HepG2 (cell line): ENCODE measurements around the gene MTF1. TPM values are rescaled to one million over a fixed set of nuclear protein-coding genes. Genes with fewer than 3 reads are reported as not detected.

Experiments used
- ATAC-seq: fragments of 200-7000 bp; cut with Tn5 transposase; 3 replicates; pipeline ENCODE4 v1.9.1; 2020; ENCODE audit warnings: mild to moderate bottlenecking, moderate library complexity
- BruUV-seq: library from RNA; stranded (reverse); fragments of 400-500 nt; replicated peaks from 2 replicates; lab custom pipeline; 2021; lab: Mats Ljungman, UMichigan
- CTCF ChIA-PET: fragments of 300-600 bp; formaldehyde crosslinking; extraction: SDS; loops from one replicate; lab custom pipeline; 2021; ENCODE audit warnings: low total read pairs, inconsistent platforms, low intra/inter-chr PET ratio; lab: Yijun Ruan, JAX
- POLR2A ChIA-PET: fragments of 350-600 bp; sonication (Branson Sonifier 250); formaldehyde crosslinking; loops from one replicate; lab custom pipeline; 2020; ENCODE audit warnings: antibody characterized with exemption, inconsistent platforms; lab: Yijun Ruan, JAX
- DNase-seq: peaks from one replicate; pipeline ENCODE4 v3.0.0-alpha.2; 2015; ENCODE audit warnings: low spot score
- FAIRE-seq: peaks from 3 replicates; lab custom pipeline; 2011; peaks lifted over from hg19 to GRCh38; lab: Jason Lieb, UNC
- H2AFZ ChIP-seq: one replicate; pipeline ENCODE4 v1.6.1; 2011; ENCODE audit warnings: low read length, inconsistent platforms
- H3K27ac ChIP-seq: fragments of 300-600 bp; 3 replicates; pipeline ENCODE4 v1.8.0; 2011; ENCODE audit warnings: mixed run types, mild to moderate bottlenecking, mixed read lengths, low read length, inconsistent platforms; ENCODE audit not compliant: insufficient read depth; ENCODE audit errors: extremely low read length
- H3K27me3 ChIP-seq, 2 experiments: fragments of 200-600 bp in 1 of 2; 2 replicates in 1 of 2; 3 replicates in 1 of 2; pipeline versions ENCODE4 v1.6.0 to v1.8.0; 2011; ENCODE audit warnings: low read length in 2 of 2, mild to moderate bottlenecking in 2 of 2, moderate library complexity in 2 of 2, inconsistent platforms in 1 of 2; ENCODE audit not compliant: insufficient read depth in 2 of 2, control insufficient read depth in 1 of 2
- H3K36me3 ChIP-seq, 2 experiments: fragments of 200-600 bp in 1 of 2; replicated peaks in 1 of 2; 2 replicates in 1 of 2; 3 replicates in 1 of 2; pipeline versions ENCODE4 v1.5.1 to v1.8.0; 2011; ENCODE audit warnings: low read length in 2 of 2, inconsistent platforms in 1 of 2; ENCODE audit not compliant: insufficient read depth in 2 of 2, control insufficient read depth in 1 of 2
- H3K4me1 ChIP-seq: 2 replicates; pipeline ENCODE4 v1.5.1; 2012; ENCODE audit warnings: low read length, inconsistent platforms; ENCODE audit not compliant: insufficient read depth
- H3K4me2 ChIP-seq: 2 replicates; pipeline ENCODE4 v1.6.0; 2011; ENCODE audit warnings: low read depth, low read length, inconsistent platforms
- H3K4me3 ChIP-seq, 3 experiments: fragments of 200-600 bp in 1 of 3; sonication (generic), shearing (Covaris generic) in 1 of 3; replicated peaks in 1 of 3; 2 replicates each; pipeline ENCODE4 v1.5.1; 2011 to 2016; ENCODE audit warnings: low read length in 3 of 3, inconsistent platforms in 2 of 3, low read depth in 2 of 3, mild to moderate bottlenecking in 2 of 3, control low read depth in 1 of 3, mixed read lengths in 1 of 3; ENCODE audit not compliant: insufficient read depth in 1 of 3
- H3K79me2 ChIP-seq: one replicate; pipeline ENCODE4 v1.6.1; 2011; ENCODE audit warnings: low read length, inconsistent platforms; ENCODE audit not compliant: insufficient read depth
- H3K9ac ChIP-seq: 2 replicates; pipeline ENCODE4 v1.6.0; 2011; ENCODE audit warnings: mild to moderate bottlenecking, low read depth, low read length, inconsistent platforms; ENCODE audit not compliant: insufficient read depth
- H3K9me3 ChIP-seq: 2 replicates; pipeline ENCODE4 v1.5.1; 2012; ENCODE audit warnings: mild to moderate bottlenecking, low read length
- H4K20me1 ChIP-seq: 2 replicates; pipeline ENCODE4 v1.6.0; 2011; ENCODE audit warnings: inconsistent platforms, mild to moderate bottlenecking, low read length, moderate library complexity; ENCODE audit not compliant: insufficient read depth
- ESRRA ChIP-seq: sonication (generic); formaldehyde crosslinking; IDR thresholded peaks from 2 replicates; pipeline ENCODE4 v1.5.1; 2020; ENCODE audit warnings: mild to moderate bottlenecking, low read depth, missing genetic modification reagents
- HNRNPK ChIP-seq: fragments of 200-400 bp; formaldehyde crosslinking; IDR thresholded peaks from 2 replicates; pipeline ENCODE4 v1.6.1; 2018; ENCODE audit warnings: low read length, low read depth, moderate library complexity, mild to moderate bottlenecking; ENCODE audit not compliant: poor library complexity, severe bottlenecking
- RARG ChIP-seq: sonication (generic); formaldehyde crosslinking; IDR thresholded peaks from 2 replicates; pipeline ENCODE4 v1.4.0; 2020; ENCODE audit warnings: low read depth, mild to moderate bottlenecking, missing genetic modification reagents
- ZNF138 ChIP-seq: sonication (generic); formaldehyde crosslinking; IDR thresholded peaks from 2 replicates; pipeline ENCODE4 v1.5.0; 2020; ENCODE audit warnings: mild to moderate bottlenecking, low read depth, missing genetic modification reagents
- ZNF841 ChIP-seq: sonication (generic); formaldehyde crosslinking; IDR thresholded peaks from 2 replicates; pipeline ENCODE4 v1.8.1; 2023; ENCODE audit warnings: missing genetic modification reagents, borderline replicate concordance
- WGBS: methylation state at CpG from one replicate; pipeline ENCODE4 v1.1.6; 2017; ENCODE audit warnings: low lambda C conversion rate; 5-methylcytosine and 5-hydroxymethylcytosine counted together
- in situ Hi-C: cut with HindIII; loops from 2 replicates; pipeline ENCODE4 v1.10.0; 2017; ENCODE audit warnings: low pct_unique_long_range_greater_than_20kb; ENCODE audit not compliant: extremely low pct_ligation_motif_present
- intact Hi-C: fragments of 100-400 bp; cut with micrococcal nuclease; formaldehyde crosslinking; loops from one replicate; pipeline ENCODE4 v1.10.0; 2022; ENCODE audit not compliant: unreplicated experiment
- polyA plus RNA-seq, 8 experiments: library from polyadenylated mRNA; depleted of rRNA in 3 of 8; stranded (reverse) in 7 of 8; unstranded in 1 of 8; fragments of >200 nt; fragmentation: Illumina TruSeq in 4 of 8; extraction: Trizol in 4 of 8; gene quantifications; 2 replicates each; pipeline versions ENCODE4 v1.2.1 to v1.2.3, GENCODE V29; 2011 to 2016; ENCODE audit warnings: low read depth in 4 of 8, missing spikeins in 1 of 8, mixed read lengths in 1 of 8; ENCODE audit not compliant: insufficient read depth in 1 of 8
- total RNA-seq, 5 experiments: library from RNA; depleted of rRNA; stranded (reverse); fragments of >200 nt; fragmentation: Illumina TruSeq; extraction: Trizol; gene quantifications; 2 replicates each; pipeline ENCODE4 v1.2.3, GENCODE V29; 2016; ENCODE audit warnings: low read depth in 1 of 5

The MTF1 gene
- total and polyA plus RNA-seq, 2 of the 13 experiments (the other 11 are each of a cell fraction or from before 2014, with no cell fraction given), result 2.4 to 3.3 TPM

DNA sequence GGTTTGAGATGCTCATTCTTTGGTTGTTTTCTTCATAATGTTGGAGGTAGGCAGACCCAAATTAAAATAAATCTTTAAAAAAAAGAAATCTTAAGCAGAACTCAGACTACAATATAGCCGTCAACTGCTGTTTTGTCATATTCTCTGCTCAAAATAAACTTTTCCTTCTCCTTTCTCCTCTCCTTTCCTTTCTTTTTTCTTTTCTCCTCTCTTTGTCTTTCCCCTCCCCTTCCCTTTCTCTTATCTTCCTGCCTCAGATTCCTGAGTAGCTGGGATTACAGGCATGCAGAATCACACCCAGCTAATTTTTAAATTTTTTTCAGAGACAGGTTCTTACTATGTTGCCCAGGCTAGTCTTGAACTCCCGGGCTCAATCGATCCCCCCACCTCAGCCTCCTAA, 24.8 kb upstream of the MTF1 start:
- Histone ChIP-seq H3K27me3 (no peaks in the 10 kb centered on the region), H3K36me3 (peaks cover 23 to 66% of the 10 kb centered on the region in 2 experiments)
- intact Hi-C loops, result no loop called here
- peak; percentile 33 for TF ChIP-seq HNRNPK
- no peak for TF ChIP-seq ZNF138 (CRISPR knock-in tag)
- TF ChIP-seq, all 625 proteins: peak for 1
- ChIA-PET POLR2A (no interaction called here), CTCF (no interaction called here)
- no peak overlapping the region for H2AFZ ChIP-seq
- BruUV-seq, result no TSS peak
- H3K4me2 ChIP-seq, result no peak overlapping the region
- no peaks in the 10 kb centered on the region for H3K79me2 ChIP-seq
- H4K20me1 ChIP-seq, result no peaks in the 10 kb centered on the region
- H3K9ac ChIP-seq, result no peak overlapping the region
- H3K4me1 ChIP-seq, result peaks cover 10% of the 10 kb centered on the region
- in situ Hi-C loops, result no loop called here
- WGBS, result 99% methylated on average over 3 of the region's 3 CpGs
- no peak overlapping the region for H3K4me3 ChIP-seq
- no peak for ATAC-seq
- DNase-seq, result no peak
- no peaks in the 10 kb centered on the region for H3K9me3 ChIP-seq
- H3K27ac ChIP-seq, result no peak overlapping the region
- no peak for FAIRE-seq

DNA sequence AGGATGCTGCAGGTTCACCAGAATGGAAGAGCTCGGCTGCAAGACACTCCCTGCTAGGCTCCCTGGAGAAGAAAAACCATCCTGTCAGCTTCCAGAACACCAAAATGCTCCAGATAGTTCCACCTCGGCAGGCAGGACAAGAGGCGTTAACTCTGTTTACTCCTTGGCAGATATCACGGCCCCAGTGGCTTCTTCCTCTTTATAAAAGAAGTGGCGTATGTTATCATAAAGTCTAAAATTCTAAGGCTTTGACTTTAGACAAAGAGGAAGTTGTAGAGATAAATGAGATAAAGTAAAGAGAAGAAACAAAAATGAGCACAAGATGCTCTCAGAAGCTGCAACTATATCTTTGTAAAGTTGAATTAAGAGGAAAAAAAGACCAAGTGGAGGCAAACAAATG, 24.3 kb upstream of the MTF1 start:
- no peak overlapping the region for H3K27ac ChIP-seq
- ChIA-PET POLR2A (no interaction called here), CTCF (no interaction called here)
- no TSS peak for BruUV-seq
- no peak overlapping the region for H3K9ac ChIP-seq
- in situ Hi-C loops, result no loop called here
- DNase-seq, result no peak
- H3K4me1 ChIP-seq, result peaks cover 10% of the 10 kb centered on the region
- ATAC-seq, result no peak
- no peaks in the 10 kb centered on the region for H4K20me1 ChIP-seq
- no peak overlapping the region for H3K4me3 ChIP-seq
- no peaks in the 10 kb centered on the region for H3K9me3 ChIP-seq
- H3K27me3 ChIP-seq, result no peaks in the 10 kb centered on the region
- peaks cover 20 to 61% of the 10 kb centered on the region in 2 experiments for H3K36me3 ChIP-seq
- intact Hi-C loops, result no loop called here
- WGBS, result 94% methylated on average over 5 of the region's 5 CpGs
- H3K4me2 ChIP-seq, result no peak overlapping the region
- no peaks in the 10 kb centered on the region for H3K79me2 ChIP-seq
- FAIRE-seq, result no peak
- no peak for TF ChIP-seq RARG (CRISPR knock-in tag)
- no peak for TF ChIP-seq ESRRA
- no peak for TF ChIP-seq ZNF841 (CRISPR knock-in tag)
- no peak overlapping the region for H2AFZ ChIP-seq
